HUDEP-2 (cell line): ENCODE results near the gene ADCY1.

Experiments
- DNase-seq, 76 experiments: peaks; one replicate each; lab custom pipeline; 2025; ENCODE audit not compliant: unreplicated experiment in 76 of 76; lab: John Stamatoyannopoulos, UW

Gene ADCY1

DNA sequence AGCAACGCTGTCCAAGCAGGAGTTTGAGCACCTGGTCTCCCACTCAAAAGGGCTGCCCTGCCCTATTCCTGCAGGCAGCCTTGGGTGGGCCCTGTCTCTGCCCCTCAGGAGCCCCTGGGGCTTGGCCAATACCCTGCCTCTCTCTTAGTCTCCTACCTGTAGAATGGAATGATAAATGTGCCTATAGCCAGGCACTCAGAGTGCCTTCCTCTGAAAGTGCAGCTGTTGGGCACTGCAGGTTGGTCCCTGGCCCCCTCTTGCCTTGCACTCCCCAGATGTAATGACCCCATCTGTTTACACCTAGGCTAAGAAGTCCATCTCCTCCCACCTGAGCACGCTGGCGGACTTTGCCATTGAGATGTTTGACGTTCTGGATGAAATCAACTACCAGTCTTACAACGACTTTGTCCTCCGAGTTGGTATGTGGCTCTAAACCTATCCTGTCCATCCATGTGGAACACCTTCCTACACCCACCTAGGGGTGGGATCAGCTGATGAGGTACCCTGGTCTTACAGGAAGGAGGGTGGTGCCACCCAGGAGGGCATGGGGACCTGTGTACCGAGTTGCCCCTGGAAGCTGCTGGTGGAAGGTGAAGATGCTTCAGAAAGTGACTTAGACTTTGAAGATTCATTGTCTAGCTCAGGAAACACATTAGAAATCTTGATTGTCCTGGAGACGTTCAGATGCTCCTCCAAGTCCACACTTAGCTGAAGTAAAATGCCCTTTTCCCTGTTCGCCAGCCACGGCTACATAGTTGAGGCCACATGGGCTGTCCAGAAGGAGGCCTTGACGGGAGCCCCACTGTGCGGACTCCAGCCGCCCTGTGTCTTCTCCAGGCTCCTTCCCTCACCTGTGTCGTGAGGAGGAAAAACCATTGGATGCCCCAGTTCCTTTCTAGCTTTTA lies 134.1 kb downstream of the ADCY1 start:
- DNase-seq = no peak

DNA sequence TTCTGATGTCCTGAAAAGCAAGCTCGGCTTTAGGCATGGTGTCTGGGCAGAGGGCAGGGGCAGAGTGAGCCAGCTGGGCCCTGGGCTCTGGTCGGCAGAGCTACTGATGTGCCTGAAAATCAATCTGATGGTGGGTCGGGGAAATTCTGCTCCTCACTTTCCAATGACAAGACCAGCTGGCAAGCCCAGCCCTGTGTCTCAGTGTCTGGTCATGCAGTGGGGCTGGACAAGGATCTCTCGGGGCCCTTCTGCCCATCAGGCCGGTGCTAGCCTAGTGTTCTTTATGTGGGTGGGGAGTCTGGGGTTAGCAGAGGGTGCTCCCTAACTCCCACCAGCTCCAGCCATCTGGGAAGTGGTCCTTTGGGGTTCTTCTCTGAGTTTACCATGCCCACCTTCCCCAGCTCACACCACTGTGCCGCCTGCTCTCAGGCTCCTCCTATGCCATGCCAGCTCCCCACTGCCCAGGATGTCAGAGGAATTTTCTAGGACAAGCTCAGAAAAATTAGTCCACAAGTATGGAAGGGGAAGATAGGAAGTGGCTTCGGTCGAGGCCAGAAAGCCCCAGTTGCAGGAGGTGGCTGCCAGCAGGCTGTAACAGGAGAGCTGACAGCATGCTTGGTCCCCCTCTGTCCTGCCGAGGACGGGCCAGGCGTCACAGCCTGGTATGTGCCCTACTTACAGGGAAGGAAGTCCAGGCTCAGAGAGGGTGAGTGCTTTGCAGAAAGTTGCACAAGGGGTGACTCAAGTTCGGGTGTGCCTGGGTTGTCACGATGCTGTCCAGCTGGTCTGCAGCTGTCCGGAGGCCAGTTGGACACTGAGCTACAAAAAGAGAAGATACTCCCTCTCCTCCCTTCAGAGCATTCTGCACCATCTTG lies 135.2 kb downstream of the ADCY1 start:
- no peak for DNase-seq

DNA sequence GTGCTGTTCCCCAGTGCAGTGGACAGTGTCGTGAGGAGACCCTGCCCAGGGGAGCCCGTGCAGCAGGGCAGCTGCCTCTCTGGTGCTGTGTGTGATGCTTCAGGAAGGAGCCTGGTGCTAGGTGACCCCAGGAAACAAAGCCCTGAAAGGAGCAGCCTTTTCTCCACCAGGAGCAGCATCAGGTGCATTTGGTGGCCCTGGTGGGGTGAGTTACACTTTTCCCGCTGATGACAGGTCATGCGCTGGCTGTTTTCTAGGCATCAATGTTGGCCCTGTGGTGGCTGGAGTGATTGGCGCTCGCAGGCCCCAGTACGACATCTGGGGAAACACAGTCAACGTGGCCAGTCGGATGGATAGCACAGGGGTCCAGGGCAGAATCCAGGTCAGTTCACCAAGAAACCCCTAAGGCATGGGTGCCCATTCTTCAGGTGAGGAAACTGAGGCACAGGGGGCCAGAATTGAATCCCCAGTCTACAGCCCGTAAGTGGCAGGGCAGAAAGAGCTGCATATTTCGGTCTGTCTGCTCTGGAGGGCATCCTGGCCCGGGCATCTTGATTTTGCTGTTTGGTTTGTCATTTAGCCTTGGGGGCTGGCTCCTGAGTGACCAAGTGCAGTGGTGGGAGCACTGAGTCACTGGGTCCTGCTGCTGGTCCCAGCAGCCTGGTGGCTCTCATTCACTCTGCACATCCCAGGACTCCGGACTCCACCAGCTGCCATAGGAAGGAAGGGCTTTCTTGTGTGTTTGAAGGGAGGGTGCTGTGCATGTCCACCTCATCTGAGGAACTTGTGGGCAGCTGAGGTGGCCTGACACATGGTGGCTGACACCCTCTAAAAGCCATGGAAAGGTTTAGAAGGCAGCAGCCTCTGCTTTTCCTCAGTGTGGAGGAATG lies 136.3 kb downstream of the ADCY1 start:
- DNase-seq = no peak

DNA sequence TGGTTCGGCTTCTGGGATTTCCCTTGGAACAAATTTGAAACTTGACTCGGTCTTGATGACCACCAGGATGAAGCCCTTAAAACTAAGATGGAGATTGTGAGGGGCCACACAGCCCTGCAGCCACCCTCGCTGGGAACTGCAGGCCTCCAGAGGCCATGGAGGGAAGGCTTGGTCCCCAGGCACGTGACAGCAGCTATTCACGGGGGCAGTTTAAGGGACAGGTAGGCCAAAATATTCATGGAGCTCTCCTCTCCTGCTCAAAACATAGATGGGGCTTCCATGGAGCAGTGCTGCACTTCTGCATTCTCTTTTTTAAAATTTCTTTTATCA lies 137.0 kb downstream of the ADCY1 start:
- no peak for DNase-seq

DNA sequence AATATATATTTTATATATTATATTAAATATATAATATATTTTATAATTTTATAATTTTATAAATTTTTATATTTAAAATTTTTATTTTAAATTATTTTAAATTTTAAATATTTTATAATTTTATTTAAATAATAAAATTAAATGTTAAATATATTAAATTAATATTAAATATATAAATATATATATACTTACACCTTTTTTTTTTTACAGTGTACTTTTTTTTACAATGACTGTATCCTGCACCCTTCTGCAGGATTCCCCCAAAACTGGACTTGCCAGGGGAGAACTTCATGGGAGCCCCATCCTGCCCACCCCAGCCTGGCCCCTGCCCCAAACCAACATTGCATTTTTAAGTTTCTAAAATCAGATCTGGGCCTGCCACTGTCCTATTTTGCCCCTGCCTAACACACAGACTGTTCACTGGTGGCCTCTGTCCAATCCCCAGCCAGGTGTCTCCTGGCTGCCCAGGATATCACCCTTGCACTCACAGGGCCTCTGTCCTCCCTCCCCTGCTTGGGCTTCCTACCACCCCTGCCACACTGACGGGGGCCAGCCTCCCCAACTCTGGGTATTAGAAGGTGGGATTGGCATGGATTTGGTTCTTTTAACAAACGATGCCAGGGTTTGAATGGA lies 138.0 kb downstream of the ADCY1 start:
- no peak for DNase-seq

- DNase-seq = no peak
Measured at GRCh38 chr7:45712872-45713668, 138.9 kb downstream of the ADCY1 start.

- no peak for DNase-seq
Measured at GRCh38 chr7:45713669-45714520, 139.7 kb downstream of the ADCY1 start.

DNA sequence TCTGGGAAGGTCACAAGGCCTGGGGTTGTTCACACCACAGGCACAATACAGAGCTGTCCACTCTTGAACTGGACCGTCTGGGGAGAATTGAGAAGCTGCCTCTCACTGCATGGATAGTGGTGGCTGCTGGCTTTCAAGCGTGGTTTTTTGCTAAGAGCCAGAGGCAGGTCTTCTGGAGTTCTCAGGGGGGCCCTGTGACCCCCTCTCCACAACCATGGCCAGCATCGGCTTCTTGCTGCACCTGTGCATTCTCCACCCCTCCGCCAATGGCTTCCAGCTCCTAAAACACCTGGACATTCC lies 140.3 kb downstream of the ADCY1 start:
- DNase-seq = no peak

- DNase-seq = no peak
Measured at GRCh38 chr7:45715471-45716352, 141.5 kb downstream of the ADCY1 start.

DNA sequence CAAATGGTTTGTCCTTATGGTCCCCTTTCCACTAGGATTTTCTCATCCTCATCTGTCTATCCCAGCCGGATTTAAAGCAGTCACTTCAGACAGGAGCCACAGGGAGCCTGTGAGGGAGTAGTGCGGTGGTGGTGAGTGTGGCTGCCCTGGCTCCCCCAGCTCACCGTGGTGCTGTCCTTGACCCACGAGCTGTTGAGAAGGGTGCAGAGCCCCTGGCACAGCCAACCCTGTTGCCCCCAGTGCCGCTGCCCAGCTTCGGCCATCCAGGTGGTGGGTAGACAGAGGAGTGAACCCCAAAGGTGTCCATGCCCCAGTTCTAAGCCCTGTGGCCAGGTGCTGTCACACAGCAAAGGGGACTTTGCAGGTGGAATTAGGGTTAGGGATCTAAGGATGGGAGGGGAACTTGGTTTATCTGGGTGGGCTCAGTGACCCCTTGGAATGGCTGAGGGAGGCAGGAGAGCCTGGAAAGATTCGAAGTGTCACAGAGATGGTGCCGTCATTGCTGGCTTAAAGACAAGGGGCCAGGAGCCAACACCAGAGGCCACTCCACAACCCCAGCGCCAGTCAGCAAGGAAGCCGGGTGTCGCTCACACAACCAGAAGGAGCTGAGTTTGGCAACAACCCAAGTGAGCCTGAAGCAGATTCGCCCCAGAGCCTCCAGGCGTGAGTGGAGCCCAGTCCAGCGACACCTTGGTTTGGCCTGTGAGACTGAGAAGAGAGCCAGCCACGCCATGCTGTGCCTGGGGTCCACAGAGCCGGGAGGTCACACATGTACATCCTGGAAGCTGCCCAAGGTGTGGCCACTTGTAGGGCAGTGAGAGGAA lies 142.4 kb downstream of the ADCY1 start:
- DNase-seq = no peak

GRCh38 chr7:45717537-45718235 lies 143.5 kb downstream of the ADCY1 start:
- DNase-seq = peak in 12 of 76 experiments; percentile 1 to 36 (median 18)

DNA sequence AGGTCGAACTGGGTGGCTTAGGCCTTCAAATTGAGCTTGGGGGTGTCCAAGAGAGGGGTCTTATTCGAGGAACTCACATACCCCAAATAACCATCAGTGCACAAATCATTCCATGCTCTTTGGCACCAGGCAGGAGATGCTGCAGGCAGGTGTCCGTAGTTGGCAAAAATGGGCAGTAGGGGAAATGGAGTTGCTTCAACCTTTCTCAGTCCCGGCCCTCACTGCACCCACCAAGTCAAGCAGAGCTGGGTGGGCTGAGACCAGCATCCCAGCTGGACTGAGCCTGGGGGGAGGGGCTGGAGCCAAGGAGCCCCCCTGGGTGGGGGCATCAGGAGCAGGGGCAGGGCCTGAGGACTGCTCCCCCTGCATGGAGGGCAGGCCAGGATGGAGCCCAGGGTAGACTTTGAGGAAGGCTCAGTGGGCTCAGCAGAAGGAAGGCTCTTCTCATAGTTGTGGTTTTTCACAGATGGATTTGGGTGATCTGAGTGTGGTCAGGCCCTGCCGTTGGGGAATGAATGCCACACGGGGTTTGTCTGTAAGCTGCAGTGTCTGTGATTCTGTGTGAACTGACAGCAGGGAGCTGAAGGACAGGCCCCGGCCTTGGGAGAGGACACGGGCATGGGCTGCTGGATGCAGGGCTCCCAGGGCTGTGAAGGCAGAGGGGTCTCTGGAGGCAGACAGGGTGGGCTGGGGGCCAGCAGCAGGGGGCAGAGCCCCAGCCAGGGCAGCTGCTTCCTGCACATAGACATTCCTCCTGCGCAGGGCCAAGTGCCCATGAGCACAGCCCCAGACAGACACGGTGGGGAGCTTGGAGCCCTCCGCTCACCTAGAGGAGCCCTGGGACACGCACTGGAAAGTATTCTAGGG lies 144.5 kb downstream of the ADCY1 start:
- peak in 1 of 76 experiments; percentile 12 for DNase-seq

- DNase-seq = no peak
Measured at GRCh38 chr7:45720989-45721388, 146.8 kb downstream of the ADCY1 start.

DNA sequence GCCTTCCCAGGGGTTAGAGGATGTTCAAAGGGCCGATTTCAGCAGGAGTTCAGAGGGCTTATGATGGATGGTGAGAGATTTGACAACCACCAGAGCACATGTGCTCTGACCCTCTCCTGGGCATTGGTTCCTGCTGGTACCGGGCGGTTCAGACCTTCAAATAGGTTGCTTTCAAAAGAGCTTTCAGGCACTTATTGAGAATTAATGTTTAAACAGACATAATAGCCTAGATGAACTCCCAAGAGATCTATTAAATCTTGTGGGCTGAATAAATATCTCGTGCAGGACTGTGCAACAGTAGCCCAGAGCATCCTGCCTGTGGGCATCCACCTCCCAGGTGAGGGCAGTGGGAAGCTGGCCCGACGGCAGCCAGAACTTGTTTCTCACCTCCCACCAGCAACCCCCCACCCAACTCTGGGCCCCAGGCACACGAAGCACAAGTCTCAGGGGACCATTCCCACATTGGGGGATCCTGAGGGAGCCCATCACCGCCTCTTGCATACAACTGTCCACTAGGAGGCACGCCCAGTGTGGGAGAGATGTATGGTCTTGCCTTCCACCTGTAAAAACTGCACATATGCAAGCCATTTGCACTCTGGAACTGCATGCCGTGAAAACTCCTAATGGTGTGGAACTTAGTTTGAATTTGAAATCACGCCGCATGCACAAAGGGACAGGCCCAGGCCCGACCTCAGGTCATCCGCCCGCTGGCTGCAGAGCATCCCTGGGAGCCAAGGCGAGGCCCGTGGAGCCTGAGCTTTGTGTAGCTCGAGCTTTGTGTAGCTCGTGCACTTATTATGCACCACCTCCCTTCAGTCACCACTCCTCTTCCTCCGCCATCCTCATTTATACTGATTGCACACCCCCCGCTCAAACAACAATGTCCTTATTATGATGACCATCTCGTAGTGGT lies 147.8 kb downstream of the ADCY1 start:
- no peak for DNase-seq
